Activated T-cell treated with anti-CD3 and anti-CD28 coated beads, Interleukin-2, amount 50 U/mL, for 72 hours (primary cell): ENCODE results near the gene ANKRD65. TPM values are rescaled to one million over a fixed set of nuclear protein-coding genes. Genes with fewer than 3 reads are reported as not detected.
"Not testable (repeated sequence)": the region's sequence is repeated elsewhere in the genome, so short reads cannot be mapped to it uniquely, and the experiment has no call there.

Experiments used
- ATAC-seq, 2 donors: fragments of 150-1000 bp; cut with Tn5 transposase; replicated peaks in 1 of 2; 2 replicates each; pipeline ENCODE4 v1.10.0; 2021; ENCODE audit warnings: moderate library complexity in 2 of 2, mild to moderate bottlenecking in 1 of 2
- DNase-seq, 2 donors: peaks; one replicate each; pipeline ENCODE4 v3.0.0; 2021 to 2022; ENCODE audit warnings: mixed read lengths in 1 of 2
- H3K27ac Mint-ChIP-seq: one replicate; pipeline ENCODE4 v1.8.0; 2022; ENCODE audit warnings: mild to moderate bottlenecking, moderate library complexity, mixed read lengths
- H3K27me3 Mint-ChIP-seq: one replicate; pipeline ENCODE4 v1.8.0; 2022; ENCODE audit warnings: low read depth, mixed read lengths
- H3K36me3 Mint-ChIP-seq, 2 donors: one replicate each; pipeline ENCODE4 v1.8.0; 2022; ENCODE audit warnings: mixed read lengths in 2 of 2, mild to moderate bottlenecking in 1 of 2; ENCODE audit not compliant: insufficient read depth in 2 of 2
- H3K4me1 Mint-ChIP-seq: one replicate; pipeline ENCODE4 v1.8.0; 2022; ENCODE audit warnings: low read depth, mixed read lengths
- H3K4me3 Mint-ChIP-seq, 2 donors: one replicate each; pipeline ENCODE4 v1.8.0; 2022; ENCODE audit warnings: mild to moderate bottlenecking in 2 of 2, mixed read lengths in 2 of 2, moderate library complexity in 2 of 2
- H3K9me3 Mint-ChIP-seq, 2 donors: one replicate each; pipeline ENCODE4 v1.8.0; 2022; ENCODE audit warnings: mixed read lengths in 2 of 2
- total RNA-seq, 2 donors: library from RNA; stranded (reverse); gene quantifications; one replicate each; pipeline ENCODE4 v1.2.3, GENCODE V29; 2022

The ANKRD65 gene
- total RNA-seq, 2 donors from 2014 or later: 0.17 TPM; not detected in 1

DNA sequence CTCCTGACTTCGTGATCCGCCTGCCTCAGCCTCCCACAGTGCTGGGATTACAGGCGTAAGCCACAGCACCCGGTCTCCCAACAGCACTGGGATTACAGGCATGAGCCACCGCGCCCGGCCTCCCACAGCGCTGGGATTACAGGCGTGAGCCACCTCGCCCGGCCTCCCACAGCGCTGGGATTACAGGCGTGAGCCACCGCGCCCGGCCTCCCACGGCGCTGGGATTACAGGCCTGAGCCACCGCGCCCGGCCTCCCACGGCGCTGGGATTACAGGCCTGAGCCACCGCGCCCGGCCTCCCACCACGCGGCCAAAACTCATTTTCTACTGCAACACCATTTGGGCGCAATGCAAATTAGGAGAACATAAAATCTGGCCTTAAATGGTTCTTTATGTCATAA, 35.7 kb downstream of the ANKRD65 start:
- H3K4me1 Mint-ChIP-seq, H3K27me3 Mint-ChIP-seq, DNase-seq, ATAC-seq, H3K4me3 Mint-ChIP-seq, H3K27ac Mint-ChIP-seq, H3K9me3 Mint-ChIP-seq: not testable (repeated sequence)
- H3K36me3 Mint-ChIP-seq: peaks cover 7 to 18% of the 10 kb centered on the region in 2 donors

DNA sequence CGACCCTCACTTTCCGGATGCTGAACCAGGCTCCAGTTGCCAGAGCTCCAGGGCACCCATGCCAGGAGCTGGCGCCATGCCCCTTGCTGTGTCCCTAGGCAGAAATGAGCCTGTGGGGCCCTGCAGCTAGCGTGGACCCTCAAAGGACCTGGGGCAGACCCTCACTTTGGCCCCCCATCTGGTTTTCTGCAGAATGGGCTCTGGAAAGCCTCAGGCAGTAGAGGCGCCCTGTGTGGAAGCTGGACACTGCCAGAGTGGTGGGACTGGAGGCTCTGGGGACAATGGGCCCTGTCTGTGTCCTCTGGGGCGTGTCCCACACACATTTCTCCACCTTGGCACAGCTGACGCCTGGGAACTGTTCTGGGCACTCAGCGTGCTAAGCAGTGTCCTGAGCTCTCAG, 39.8 kb downstream of the ANKRD65 start:
- Mint-ChIP-seq H3K27me3 (no peaks in the 10 kb centered on the region), H3K36me3 (no peaks in the 10 kb centered on the region), H3K4me3 (no peak overlapping the region), H3K4me1 (peaks cover 7% of the 10 kb centered on the region), H3K27ac (no peak overlapping the region), H3K9me3 (no peaks in the 10 kb centered on the region)
- DNase-seq (no peak), ATAC-seq (no peak)

DNA sequence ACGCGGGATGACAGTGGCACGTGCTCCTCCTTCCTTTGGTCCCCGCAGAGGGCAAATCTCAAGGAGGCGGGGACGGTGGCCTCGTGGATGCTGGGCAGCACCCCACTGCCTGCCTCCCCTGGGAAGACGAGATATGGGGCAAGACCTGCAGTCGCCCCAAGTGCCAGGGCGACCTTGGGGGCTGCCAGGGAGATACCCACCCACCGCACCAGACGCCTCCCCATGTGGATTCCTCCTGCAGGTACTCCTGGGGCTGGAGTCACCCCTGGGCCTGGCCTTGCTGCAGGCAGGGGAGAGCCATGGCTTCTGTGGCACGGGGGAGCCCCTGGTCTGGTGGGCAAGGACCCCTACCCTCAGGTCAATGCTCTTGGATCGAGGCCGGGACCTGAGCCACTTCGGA, 40.2 kb downstream of the ANKRD65 start:
- Mint-ChIP-seq H3K4me3 (no peak overlapping the region), H3K36me3 (no peaks in the 10 kb centered on the region), H3K9me3 (no peaks in the 10 kb centered on the region), H3K4me1 (peaks cover 11% of the 10 kb centered on the region), H3K27ac (no peak overlapping the region), H3K27me3 (no peaks in the 10 kb centered on the region)
- no peak for ATAC-seq
- no peak for DNase-seq

DNA sequence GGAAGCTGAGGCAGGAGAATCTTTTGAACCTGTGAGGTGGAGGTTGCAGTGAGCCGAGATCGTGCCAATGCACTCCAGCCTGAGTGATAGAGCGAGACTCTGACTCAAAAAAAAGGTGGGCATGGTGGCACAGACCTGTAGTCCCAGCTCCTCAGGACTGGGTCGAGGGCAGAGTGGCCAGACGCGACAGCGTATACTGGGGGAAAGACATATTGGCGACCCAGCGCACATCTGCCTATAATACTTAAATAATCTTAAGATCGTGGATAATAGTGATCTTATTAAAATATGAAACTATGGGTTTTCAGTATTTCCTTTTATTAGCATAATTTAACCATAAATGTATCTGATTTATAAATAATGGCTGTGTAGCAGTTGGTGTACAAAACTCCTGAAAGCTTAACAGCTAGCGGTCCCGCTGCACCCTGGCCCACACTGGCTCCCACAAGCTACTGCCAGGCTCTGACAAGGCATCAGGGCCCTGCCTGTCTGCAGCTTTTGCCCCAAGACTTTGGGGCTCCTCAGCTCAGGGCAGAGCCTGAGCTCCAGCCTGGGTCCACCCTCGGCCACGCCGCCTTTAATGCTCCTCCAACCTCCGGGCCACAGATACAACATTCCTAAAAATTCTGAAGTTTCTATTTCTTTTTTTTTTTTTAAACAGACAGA, 43.4 kb downstream of the ANKRD65 start:
- ATAC-seq: no peak
- Mint-ChIP-seq H3K4me3 (no peak overlapping the region), H3K4me1 (peaks cover 26% of the 10 kb centered on the region)

DNA sequence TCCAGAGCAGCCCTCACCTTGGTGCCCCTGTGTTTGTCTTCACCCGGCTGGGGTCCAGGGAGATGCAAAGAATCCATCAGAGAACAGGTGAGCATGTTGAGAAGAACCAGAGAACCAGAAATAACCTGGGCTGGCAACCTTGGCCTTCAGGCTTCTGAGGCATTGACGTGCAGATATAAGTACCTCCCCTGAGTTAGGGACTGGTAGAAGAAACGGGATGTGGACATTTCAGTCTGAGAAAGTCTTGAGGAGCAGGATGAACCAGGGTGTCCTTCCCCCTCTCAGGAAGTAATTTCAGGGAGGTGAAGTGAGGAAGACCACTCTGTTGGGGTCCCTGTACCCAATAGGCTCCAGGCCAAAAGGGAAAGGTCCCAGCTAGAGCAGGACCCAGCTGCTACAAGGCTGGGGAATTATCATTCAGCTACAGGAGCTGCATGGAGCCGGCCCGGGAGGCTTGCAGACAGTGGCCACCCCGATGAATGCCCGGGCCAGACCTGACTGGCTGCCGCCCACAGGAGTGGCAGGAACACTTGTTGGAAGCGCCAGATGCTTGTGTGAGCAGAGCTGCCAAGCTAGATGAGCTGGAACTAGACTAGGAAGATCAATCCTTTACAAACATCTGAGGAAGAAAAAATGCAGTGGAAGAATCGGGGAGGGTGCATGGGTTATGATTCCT, 44.4 kb downstream of the ANKRD65 start:
- Mint-ChIP-seq H3K36me3 (peaks cover 0 to 2% of the 10 kb centered on the region in 2 donors), H3K4me3 (peak overlapping the region; percentile 90 to 91), H3K4me1 (peaks cover 33% of the 10 kb centered on the region), H3K9me3 (no peaks in the 10 kb centered on the region), H3K27me3 (no peaks in the 10 kb centered on the region), H3K27ac (no peak overlapping the region)
- DNase-seq (no peak), ATAC-seq (no peak)

More for the DNA sequence above, 43.4 kb downstream of the ANKRD65 start:
- no peak overlapping the region for H3K27ac Mint-ChIP-seq
- DNase-seq: no peak
- H3K9me3 Mint-ChIP-seq: no peaks in the 10 kb centered on the region
- H3K36me3 Mint-ChIP-seq: peaks cover 0 to 2% of the 10 kb centered on the region in 2 donors
- no peaks in the 10 kb centered on the region for H3K27me3 Mint-ChIP-seq

DNA sequence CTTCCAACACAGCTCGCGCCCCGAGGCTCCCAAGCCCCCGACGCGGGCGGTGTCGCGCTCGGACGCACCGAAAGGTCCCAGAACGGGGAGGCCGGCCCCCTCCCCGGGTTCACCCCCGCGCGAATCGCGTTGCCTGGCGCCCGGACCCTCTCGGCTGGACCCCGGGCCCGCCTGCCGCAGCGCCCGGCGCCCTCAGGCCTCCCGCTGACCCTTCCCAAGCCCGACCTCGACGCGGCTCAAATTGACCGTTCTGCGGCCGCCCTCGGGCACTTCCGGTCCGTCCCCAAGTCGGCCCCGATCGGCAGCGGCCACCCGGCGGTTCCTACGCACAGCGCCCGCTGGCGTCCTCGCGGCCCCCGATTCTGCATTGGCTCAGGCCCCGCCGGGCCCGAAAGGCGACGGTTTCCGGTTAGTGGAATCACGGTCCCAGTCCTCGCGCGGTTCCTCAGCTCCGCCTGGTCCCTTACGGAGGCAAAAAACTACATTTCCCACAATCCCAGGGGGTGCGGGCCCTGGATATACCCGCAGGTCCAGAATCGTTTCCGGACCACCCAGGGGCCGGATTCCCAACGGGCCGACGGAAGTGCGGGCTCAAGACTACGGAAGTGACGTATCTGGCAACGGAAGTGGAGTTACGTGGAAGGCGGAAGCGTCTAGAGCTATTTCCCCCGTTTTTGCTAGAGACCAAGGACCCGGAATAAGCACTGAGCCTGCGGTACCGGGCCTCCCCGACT, 46.0 kb downstream of the ANKRD65 start, which contains the start of gene AURKAIP1:
AURKAIP1 (minus strand) TSS at position 279 of the 734 bp plus-strand sequence. CDS start 451 bp downstream, outside the sequence.
- Mint-ChIP-seq H3K36me3 (peaks cover 0 to 2% of the 10 kb centered on the region in 2 donors), H3K27ac (peak within 1 kb of the TSS; percentile 95), H3K27me3 (no peaks in the 10 kb centered on the region), H3K9me3 (no peaks in the 10 kb centered on the region), H3K4me3 (peak within 1 kb of the TSS; percentile 90 to 91), H3K4me1 (peaks cover 33% of the 10 kb centered on the region)
- peak; percentile 91 to 92 for ATAC-seq
- DNase-seq: peak; percentile 97 to 98

DNA sequence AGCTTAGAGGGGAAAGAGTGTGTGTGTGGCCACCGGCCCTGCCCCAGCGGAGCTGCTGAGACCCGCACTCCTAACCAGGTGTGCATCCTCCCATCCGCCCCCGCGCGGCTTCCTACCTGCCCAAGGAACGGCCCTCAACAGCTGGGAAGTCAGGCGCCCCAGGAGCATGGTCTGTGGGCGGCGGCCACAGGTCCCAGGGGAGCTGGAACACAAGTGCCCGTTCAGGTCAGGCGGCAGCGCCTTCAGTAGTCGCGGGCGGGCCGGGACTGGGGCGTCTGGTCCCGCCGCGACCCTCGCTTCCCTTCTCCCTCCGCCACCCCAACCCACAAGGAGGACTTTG, 46.5 kb downstream of the ANKRD65 start:
- peak in 1 of 2 donors; percentile 14 for DNase-seq

DNA sequence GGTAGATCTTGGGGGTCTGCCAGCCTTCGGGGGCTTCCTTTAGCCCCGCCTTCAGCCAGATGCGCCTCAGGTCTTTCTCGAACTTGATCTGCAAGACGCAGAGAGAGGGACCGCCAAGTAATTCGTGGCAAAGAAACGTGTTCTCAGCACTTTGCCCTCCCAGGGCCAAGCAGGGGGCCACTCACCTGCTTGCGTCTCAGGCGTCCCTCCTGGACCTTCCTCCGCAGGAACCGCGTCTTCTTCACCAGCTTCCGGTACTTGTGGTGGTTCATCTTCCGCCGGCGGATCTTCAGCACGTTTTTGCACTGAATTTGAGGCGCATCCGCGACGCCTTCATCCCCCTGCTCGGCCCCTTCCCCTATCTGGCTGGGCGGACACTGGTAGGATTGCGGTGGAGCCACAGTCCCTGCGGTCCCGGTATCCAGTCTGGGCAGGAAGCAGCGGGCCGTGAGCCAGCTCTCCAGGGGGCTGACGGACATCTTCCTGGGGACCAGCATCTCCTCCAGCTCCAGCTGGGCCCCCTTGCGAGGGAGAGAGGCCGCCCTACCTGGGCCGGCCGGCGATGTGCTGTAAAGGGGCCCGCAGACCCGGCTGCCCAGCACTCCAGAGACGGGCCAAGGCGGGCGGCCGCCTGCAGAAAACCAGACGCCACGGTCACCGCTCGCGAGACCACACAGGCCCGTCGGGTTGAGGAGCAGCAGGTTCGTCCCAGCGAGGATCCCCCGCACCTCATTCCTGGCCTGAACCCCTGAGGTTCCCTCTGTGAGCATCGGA, 47.1 kb downstream of the ANKRD65 start:
- DNase-seq: no peak
- H3K27ac Mint-ChIP-seq: no peak overlapping the region
- ATAC-seq: no peak

More for the DNA sequence above, 46.5 kb downstream of the ANKRD65 start:
- no peak for ATAC-seq
- peak overlapping the region; percentile 33 for H3K27ac Mint-ChIP-seq
- H3K9me3 Mint-ChIP-seq: no peaks in the 10 kb centered on the region
- peaks cover 33% of the 10 kb centered on the region for H3K4me1 Mint-ChIP-seq
- H3K27me3 Mint-ChIP-seq: no peaks in the 10 kb centered on the region
- H3K4me3 Mint-ChIP-seq: peak overlapping the region; percentile 90 to 91
- peaks cover 0 to 2% of the 10 kb centered on the region in 2 donors for H3K36me3 Mint-ChIP-seq

DNA sequence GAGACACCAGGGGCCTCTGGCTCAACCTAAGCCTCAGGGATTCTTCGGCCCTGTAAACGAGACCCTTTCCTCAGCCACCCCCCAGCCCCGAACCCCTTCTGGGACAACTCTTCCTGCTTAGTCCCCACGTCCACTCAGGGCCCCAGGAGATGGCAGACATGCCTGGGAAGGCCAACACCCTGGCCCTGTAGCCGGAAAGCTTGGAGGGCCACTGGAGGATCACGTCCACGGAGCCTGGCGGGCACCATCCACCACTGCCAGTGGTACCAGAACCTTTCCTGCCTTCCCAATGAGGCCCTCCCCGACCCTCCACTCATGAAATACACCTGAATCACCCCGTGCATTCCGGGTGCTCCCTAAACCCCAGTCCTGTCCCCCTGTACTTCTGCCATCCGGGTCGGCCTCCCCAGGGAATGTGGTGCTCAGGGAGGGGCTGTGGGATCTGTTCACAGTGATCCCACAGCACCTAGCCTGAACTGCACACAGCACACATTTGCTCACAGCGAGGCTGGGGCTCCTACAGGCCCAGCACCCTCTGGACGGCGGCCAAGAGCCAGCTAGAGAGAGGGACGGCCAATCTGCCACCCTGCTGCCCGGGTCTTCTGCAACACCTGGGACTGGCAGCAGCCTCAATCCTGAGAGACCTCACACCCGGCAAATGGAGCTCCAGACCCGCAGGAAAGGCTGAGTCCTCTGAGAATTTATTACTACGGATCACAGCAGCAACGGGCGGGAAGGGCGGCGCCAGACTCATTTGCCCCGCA, 47.8 kb downstream of the ANKRD65 start:
- Mint-ChIP-seq H3K27ac (no peak overlapping the region), H3K4me1 (peaks cover 33% of the 10 kb centered on the region), H3K9me3 (no peaks in the 10 kb centered on the region), H3K27me3 (no peaks in the 10 kb centered on the region), H3K36me3 (peaks cover 0 to 2% of the 10 kb centered on the region in 2 donors), H3K4me3 (peak overlapping the region; percentile 51 to 90)
- DNase-seq: no peak
- no peak for ATAC-seq

More for the DNA sequence above, 47.1 kb downstream of the ANKRD65 start:
- H3K4me3 Mint-ChIP-seq: peak overlapping the region; percentile 90 to 91
- no peaks in the 10 kb centered on the region for H3K27me3 Mint-ChIP-seq
- no peaks in the 10 kb centered on the region for H3K9me3 Mint-ChIP-seq
- H3K36me3 Mint-ChIP-seq: peaks cover 0 to 2% of the 10 kb centered on the region in 2 donors
- H3K4me1 Mint-ChIP-seq: peaks cover 33% of the 10 kb centered on the region

DNA sequence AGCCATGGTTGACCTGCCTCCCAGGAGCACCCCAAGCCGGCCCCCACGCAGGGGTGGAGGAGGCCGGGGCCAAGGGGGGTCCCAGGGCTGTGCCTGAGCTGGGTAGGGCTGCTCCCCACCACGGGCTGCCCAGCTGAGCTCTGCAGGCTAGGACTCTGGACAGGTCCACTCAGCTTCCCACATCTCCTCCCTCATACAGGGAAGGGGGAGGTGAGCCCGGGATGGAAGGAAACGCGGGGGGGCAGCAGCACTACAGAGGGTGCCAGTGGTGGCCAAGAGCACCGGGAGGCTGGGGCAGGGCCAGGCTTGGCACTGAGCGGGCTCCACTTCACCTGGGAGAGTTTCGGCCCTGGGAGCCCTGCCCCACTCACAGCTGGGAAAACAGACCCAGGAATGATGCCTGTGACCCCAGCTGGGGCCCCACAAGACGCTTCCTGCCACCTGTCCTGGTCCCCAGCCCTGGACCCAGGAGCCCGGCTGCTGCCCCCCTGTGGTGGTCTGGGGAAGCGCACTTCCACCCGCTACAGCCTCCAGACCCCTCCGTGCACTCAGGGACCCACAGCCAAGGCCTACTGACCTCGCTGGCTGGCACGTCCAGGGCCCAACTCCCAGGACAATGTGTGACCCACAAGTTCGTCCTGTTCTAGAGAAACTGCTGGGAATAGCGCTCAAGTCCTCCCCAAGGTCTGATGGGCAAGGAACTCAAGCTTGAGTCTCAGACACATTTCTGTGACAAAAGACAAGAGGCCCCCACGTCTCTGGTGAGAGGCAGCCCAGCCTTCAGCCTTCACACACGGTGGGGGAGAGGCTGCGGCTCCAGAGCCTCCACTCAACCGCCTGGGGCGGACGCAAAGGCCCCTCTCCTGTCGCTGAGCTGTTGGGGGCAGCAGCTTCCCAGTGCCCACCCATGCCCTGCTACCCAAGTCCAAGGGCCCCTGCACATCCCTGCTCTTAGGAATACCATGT, 49.0 kb downstream of the ANKRD65 start:
- ATAC-seq (peak; percentile 41 to 47), DNase-seq (peak; percentile 86 to 91)
- peaks cover 0 to 2% of the 10 kb centered on the region in 2 donors for H3K36me3 Mint-ChIP-seq
- H3K27ac Mint-ChIP-seq: no peak overlapping the region
- peaks cover 33% of the 10 kb centered on the region for H3K4me1 Mint-ChIP-seq
- no peaks in the 10 kb centered on the region for H3K27me3 Mint-ChIP-seq
- peak overlapping the region; percentile 46 to 48 for H3K4me3 Mint-ChIP-seq
- no peaks in the 10 kb centered on the region for H3K9me3 Mint-ChIP-seq

DNA sequence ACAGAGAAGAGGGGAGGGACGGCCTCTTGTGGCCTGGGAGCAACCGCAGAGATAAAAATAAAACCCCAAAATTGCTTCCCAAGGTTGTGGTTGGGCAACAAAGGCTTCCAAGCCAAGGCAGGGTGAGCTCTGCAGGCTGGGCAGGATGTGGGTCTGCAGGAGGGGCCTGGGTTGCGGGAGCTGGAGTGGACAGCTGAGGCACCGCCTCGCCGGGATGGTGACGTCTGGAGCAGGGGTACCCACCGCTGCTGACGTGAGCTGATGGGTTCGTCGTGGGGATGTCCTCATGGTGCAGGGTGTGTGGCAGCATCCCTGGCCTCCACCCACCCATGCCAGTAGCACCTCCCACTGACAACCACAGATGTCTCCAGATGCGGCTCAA, 49.7 kb downstream of the ANKRD65 start:
- DNase-seq (peak; percentile 57 to 58), ATAC-seq (peak; percentile 7 to 14)
- H3K9me3 Mint-ChIP-seq: no peaks in the 10 kb centered on the region
- H3K36me3 Mint-ChIP-seq: peaks cover 0 to 2% of the 10 kb centered on the region in 2 donors
- H3K27ac Mint-ChIP-seq: no peak overlapping the region
- peaks cover 26% of the 10 kb centered on the region for H3K4me1 Mint-ChIP-seq
- no peaks in the 10 kb centered on the region for H3K27me3 Mint-ChIP-seq
- H3K4me3 Mint-ChIP-seq: peak overlapping the region in 1 of 2 donors; percentile 13
